Activated CD8-positive, alpha-beta memory T cell treated with anti-CD3 and anti-CD28 coated beads for 48 hours (primary cell): ENCODE data around the gene SYTL3.
"Not testable (repeated sequence)": the region's sequence is repeated elsewhere in the genome, so short reads cannot be mapped to it uniquely, and the experiment has no call there.

Experiments used
- DNase-seq, 3 experiments: peaks; one replicate each; pipeline ENCODE4 v3.0.0-alpha.2; 2020; ENCODE audit warnings: low read depth in 2 of 3, low spot score in 2 of 3

The SYTL3 gene

DNA sequence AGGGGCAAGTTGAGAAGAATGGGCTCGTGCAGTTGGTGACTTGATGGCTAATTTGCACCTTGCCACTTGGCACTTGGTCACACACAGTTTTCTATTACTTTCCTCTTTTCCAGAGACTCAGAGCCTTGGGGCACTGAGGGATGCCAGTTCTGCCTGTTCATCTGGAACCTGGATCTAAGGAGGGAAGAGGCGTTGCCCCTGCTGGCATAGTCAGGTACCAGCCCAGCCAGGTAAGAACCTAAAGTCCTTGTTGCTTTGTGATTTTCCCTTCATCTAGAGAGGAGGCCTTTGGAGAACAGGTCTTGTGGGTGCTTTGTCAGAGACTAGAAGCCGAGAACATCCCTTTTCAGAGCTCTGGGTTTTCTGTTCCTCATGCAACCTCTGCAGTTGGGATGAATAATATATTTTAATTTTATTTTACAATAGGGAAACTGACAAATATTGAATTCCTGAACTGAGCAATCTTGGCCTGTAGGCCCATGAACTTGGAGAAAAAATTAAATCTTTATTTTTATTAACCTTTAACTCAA lies 11.4 kb downstream of the SYTL3 start:
- no peak for DNase-seq

DNA sequence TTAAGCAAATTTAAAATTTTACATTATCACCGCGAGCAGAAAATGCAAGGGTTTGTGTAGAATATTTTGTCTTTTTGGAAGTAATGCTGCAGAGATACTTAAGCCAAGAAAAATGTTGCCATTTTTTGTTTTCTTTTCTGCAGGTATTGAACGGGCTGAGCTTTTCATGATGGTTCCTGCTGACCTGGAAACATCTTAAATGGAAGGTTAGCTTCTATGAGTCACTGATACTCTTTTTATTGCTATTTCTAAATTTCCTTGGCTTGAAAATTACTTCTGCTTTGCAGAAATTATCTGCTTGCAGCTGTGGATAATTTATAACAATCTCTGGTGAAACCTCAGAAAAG lies 12.7 kb downstream of the SYTL3 start:
- no peak for DNase-seq

DNA sequence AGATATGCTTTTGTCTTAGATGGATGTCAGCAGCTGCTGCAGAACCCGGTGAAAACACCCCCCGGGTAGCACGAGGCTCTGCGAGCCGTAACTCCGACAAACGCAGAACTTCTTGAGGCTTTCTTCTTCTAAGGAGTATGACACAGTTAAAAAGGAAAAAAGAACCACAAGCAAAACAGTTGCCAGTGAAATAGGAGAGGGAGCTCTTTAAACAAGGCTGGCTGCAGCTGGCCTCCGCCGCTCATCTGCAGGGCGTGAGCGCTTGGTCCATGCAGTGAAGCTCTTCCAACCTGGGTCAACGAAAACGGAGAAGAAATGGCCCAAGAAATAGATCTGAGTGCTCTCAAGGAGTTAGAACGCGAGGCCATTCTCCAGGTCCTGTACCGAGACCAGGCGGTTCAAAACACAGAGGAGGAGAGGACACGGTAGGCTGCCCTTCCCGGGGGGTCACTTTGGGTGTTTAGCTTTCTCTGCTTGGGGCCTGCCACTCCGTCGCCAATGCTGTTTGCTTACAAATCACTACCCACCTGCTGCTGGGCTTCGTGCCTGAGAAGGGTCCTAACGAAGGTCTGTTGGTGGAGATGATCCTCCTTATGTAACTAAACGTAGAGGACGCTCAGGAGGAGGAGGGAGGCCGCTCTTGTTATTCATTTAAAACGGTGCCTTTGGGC lies 13.2 kb downstream of the SYTL3 start:
- no peak for DNase-seq

DNA sequence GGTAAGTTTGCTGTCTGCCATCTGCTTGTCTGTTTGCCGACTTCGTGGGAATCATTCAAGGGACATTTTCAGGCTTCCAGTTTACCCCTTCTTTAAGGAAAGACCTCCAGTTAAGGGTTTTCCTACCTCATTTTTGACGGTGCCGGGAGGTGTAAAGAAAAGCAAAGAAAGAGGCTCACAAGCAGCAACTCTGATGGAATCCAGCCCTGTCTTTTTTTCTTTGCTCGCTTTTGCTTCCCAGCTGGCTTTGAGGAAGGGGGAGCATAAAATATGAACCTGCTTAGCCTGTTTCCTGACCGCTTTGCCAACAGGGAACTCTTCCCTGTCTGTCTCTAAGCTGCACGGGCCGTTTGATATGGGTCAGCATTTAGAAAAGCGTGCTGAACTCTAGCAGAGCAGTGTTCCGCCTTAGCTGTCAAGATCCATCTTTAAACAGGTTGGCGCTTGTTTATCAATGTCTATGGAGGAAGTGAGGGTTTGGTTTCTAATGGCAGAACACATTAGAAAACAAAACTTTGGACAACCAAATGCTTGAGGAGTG lies 13.8 kb downstream of the SYTL3 start:
- DNase-seq: no peak

DNA sequence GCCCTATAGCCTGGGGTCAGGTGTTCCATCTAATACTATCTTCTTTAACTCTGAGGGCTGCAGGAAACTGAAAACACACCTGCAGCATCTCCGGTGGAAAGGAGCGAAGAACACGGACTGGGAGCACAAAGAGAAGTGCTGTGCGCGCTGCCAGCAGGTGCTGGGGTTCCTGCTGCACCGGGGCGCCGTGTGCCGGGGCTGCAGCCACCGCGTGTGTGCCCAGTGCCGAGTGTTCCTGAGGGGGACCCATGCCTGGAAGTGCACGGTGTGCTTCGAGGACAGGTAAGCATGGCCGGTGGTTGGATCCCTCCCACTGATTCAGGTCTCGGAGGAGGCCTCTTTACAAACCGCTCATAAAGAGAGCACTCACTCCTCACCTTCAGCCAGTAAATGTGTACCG lies 15.5 kb downstream of the SYTL3 start:
- DNase-seq: no peak

DNA sequence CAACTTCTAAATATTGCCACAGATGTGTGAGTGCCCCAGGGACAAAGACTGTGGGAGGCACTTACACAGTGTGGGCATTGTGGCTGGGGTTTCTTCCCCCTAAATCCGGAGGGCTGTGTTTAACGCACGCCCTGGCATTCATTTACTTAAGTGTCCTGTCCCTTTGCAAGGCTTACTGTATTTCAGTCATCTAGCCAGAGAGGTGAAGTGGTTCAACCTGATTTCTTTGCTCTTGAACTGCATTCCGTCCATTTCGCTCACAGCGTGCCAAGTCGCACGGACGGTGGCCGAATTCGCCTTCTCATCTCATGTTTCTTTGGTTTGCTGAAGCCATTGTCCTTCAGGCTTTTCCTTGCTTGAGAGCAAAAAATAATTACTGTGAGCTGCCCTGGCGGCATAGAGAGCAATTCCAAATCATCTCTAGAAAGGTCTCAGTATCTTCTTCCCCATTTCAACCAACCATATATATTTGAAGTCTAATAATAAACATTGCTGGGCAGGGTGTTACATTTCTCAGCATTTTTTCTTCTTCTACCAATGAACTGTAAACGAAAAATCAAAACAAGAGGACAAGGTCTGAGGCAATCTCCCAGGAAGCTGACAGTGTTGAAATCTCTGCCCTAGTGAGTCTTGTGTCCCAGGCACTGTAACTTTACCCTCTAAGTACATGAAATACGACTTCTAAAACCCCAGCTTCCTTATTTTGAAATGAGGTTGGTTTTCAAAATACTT lies 16.9 kb downstream of the SYTL3 start:
- no peak for DNase-seq

DNA sequence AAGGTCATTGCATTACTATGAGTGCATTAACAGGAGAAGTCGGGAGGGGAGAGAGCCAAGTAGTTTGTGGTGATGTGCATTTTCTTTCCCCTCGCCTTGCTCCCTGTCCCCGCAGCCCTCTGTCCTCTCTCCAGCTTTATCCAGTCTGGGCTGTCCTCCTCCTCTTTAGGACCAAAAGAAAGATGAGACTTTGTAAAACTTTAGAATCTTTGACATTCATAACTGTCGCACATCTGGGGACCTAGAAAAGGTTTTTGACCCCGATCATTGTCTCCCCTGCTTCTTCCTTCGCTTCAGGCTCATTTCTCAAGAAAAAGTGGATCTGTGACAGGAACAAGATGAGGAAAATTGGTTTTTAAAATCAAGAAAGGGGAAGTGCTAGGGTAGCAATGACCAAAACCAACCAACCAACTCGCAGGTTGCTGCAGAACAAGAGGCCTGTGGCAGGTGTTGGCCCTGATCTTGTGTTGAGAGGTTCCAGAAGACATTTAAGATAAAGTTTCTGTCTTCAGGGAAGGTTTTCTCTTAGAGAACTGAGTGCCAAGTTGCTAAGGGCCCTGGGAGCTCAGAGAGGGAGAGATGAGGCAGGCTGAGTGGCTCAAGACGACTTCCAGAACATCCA lies 17.6 kb downstream of the SYTL3 start:
- DNase-seq: no peak

DNA sequence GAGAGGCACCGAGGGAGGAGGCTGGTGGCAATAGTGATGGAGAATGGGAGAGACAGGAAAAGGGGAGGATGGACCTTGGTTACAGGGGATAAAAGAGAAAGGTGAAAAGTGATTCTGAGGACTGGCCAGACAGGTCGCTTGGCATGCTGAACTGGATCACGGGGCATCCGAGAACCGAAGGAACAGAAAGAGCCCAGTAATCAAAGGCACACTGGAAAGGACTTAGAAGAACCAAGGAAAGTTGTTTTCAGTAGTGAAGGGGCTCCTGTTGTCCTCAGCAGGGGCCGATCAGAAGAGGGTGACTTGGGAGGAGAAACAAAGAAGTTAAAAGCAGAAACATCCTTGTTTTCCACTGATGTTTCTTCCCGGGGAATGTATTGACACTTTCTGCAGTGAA lies 18.9 kb downstream of the SYTL3 start:
- no peak for DNase-seq

DNA sequence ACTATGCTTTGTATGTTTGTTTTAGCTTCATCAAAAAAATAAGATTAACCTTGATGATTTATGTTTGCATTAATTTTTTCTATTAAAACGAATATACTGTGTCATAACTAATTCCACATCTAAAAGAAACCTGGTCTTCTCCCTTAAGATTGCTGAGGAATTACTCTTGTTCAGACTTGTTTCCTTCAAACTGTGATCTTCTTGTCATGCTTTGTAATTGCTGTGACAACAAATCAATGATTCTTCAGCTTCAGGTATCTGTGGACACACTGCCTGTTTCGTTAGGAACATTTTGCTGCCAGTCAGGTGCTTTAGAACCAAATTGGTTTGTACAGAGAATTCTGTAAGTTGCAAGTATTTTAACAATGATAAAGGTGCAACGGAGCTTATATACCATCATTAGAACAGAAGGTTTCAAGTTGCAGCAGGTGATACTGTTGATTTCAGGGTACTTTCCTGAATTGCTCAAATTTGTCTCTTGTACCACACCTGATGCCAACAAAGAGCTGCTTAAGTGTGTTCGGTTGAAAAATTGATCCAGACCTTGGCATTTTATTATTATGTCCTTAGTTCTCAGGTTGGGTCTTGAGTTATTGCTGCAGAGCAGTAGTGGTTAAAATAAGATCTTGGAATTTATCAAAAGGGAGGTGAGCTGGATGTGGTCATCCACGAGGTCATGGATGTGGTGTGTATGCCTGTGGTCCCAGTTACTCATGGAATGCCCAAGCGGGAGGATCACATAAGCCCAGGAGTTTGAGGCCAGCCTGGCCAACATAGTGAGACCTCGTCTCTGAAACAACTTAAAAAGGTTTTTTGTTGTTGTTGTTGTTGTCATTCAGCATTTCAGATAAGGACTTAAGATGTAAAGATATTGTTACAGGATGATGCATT lies 19.5 kb downstream of the SYTL3 start:
- DNase-seq: no peak

DNA sequence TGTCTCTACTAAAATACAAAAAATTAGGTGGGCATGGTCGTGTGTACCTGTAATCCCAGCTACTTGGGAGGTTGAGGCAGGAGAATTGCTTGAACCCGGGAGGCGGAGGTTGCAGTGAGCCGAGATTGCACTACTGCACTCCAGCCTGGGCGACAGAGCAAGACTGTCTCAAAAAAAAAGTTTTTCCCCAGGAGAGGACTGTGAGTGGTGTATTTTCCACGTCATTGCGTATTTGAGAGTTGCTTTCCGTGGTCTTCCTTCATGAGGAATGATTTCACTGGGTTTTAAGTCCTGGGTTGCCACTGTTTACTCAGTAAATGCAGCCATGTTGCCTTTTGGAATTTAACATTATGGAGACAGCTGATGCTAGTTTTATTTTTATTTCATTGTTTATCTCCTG lies 22.3 kb downstream of the SYTL3 start:
- not testable (repeated sequence) for DNase-seq

DNA sequence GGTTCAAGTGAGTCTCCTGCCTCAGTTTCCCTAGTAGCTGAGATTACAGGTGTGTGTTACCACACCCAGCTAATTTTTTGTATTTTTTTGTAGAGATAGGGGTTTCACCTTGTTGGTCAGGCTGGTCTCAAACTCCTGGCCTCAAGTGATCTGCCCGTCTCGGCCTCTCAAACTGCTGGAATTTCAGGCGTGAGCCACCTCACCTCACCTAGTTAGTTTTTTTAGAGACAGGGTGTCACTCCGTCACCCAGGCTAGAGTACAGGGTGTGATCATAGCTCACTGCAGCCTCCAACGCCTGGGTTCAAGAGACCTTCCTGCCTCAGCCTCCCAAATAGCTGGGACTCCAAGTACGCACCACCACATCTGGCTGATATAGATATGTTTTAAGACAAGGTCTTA lies 22.9 kb downstream of the SYTL3 start:
- DNase-seq: no peak

DNA sequence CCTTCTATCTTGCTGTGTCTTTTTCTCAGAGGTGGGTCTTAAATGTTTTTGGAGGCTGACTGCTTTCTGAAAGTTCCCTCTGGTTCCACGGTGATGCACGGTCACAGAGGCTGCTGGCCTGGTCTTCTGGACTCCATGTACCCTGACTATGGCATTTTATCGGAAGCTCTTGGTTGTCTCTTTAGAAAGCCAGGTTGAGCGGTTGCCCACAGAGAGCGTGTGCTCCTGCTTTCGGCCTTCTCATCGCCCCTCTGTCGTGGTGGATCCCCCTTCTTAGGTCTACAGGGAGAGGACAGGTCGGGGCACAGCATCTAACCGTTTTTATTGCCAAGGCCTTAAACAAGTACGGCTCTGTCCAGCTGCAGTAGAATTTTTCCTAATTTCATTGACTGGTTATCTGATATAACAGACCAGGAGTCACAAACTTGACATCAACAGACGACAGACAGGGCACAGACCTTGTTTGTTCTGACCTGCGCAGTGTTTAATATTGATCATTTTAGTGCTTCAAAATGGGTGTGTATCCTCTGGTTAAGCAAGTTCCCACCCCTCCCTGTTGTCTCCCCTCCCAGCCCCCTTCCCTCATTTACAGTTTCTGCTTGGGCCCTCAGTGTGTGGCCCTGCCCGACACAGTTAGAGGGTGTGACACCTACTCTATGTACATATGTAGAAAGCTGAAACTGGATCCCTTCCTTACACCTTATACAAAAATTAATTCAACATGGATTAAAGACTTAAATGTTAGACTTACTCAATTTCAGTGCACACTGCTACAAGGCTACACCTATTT lies 24.7 kb downstream of the SYTL3 start:
- no peak for DNase-seq

DNA sequence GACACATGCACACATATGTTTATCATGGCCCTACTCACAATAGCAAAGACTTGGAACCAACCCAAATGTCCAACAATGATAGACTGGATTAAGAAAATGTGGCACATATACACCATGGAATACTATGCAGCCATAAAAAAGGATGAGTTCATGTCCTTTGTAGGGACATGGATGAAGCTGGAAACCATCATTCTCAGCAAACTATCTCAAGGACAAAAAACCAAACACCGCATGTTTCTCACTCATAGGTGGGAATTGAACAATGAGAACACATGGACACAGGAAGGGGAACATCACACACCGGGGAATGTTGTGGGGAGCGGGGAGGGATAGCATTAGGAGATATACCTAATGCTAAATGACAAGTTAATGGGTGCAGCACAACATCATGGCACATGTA lies 27.2 kb downstream of the SYTL3 start:
- DNase-seq: not testable (repeated sequence)

DNA sequence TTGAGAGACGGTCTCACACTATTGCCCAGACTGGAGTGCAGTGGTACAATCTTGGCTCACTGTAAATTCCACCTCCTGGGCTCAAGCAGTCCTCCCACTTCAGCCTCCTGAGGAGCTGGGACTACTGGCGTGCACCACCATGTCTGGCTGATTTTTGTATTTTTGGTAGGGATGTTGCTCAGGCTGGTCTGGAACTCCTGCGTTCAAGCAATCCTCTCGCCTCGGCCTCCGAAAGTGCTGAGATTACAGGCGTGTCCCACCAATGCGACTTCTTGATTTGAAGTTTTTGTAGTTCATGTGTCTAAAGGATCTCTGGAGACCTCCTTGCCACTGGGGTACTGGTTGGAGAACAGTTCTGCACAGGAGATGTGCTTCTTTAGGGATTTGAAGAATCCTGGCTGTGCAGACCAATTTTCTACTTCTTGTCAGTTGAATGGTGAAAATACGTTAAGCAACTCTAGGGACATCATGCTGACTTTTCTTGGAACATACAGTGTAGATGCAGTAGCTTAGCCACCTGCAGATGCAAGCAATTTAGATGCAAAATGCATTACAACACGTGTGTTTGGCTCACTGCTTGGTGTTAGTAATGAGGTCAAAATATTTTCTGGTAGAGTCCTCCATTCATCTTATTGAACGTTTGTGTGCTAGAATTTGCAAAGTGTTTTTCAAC lies 28.2 kb downstream of the SYTL3 start:
- no peak for DNase-seq

DNA sequence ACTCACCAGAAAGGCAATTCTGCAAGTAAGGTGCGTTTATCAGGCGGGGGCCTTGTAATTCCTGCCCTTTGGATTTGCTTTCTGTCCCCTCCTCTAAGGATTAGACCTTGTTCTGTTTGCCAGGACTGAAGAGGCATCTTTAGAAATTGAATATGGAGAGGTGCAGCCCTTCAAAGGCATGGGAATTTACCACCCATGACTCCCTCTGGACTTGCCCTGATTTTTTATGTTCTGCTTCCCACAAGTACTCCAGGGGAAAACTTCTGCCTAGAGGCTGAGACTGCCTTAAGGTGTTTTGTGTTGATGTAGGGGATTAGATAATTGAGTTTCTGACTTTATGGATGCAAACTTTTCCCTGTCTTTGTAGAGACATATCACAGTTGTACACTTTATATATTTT lies 30.2 kb downstream of the SYTL3 start:
- no peak for DNase-seq

DNA sequence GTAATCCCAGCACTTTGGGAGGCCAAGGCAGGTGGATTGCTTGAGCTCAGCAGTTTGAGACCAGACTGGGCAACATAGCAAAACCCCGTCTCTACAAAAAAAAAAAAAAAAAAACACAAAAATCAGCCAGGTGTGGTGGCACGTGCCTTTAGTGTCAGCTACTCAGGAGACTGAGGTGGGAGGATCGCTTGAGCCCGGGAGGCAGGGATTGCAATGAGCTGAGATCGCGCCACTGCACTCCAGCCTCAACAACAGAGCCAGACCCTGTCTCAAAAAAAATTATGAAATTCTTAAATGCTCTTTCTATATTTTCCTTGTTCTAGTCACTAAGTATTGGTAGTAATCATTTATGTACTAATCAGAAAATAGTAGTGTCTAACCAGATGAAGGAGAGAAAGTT lies 30.6 kb downstream of the SYTL3 start:
- DNase-seq: no peak

DNA sequence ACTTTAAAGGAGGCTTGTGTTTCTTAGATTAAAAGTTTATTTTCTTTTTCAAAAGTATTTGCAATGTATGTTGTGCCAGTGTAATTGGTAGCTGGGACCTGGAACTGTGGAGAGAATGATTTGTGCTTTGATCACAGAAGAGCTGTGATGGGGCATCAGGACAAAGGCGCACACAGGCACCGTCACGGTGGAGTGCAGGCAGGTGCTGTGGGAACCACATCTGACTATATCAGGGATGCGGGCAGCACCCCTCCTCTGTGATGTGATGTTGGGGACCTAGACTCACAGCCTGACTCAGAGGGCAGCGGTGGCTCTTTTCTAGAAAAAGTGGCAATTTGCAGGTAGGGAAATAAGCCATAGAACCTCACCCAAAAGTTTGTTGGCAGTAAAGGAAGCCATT lies 34.5 kb downstream of the SYTL3 start:
- DNase-seq: no peak

DNA sequence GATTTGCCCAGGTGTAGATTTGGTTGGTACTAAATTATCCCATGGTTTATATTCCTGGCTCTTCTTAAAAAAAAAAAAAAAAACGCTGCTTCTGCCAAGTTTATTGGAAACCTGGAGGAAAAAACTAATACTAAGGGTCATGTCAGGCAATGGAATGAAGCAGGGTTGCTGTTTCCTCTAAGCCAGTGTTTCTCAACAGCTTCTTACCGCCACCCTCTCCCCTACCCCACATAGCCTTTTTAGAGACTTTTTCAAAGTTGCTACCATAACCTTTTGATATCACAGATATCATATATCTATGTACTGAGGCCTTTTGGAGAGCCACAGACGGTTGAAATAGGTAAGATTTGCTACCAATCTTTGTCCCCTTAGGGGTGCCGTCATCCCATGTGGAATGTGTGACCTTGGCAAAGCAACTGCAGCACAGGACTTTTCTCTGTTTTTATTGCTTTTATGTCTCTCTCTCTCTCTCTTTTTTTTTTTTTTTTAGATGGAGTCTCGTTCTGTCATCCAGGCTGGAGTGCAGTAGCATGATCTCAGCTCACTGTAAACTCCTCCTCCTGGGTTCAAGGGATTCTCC lies 35.0 kb downstream of the SYTL3 start:
- no peak for DNase-seq

DNA sequence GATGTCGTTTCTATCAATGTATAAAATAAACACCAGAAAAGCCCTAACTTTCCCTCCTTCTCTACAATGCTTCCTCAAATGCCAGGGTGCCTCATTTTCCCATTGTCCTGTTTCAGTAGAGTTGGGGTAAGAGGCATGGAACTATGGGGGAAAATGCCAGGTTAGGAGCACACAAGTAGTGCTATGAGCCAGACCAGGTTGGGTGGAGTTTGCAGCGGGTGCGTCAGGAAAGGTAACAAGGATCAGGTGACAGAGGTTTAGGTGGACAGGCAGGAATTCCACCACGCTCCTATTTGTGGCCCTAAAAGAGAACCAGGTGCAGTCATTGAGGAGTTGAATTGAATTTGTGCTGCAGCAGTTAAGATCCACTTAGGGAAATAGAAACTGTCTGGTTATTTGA lies 36.5 kb downstream of the SYTL3 start:
- no peak for DNase-seq
